ENCODE results near the gene GABRD. TPM values are rescaled to one million over a fixed set of nuclear protein-coding genes. Genes with fewer than 3 reads are reported as not detected.

The GABRD gene
- total RNA-seq, 1 donor from 2014 or later: not detected

DNA sequence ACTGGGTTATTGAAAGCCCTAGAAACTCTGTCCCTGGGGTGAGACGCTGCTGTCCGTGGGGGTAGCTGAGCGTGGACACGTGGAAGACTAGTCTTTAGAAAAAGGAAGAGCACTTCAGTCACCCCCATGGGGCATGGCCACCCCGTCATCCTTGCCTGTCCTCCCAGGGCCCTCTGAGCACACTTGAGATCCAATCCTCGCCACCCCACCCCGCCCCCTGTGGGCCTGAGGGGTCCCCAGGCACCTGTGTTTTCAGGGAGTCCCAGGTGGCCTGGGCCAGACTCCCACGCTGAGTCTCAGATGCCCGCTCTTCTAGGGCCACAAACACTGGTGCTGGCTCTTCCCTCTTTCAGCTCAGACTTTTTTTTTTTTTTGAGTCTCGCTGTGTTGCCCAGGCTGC, 33.6 kb downstream of the GABRD start:
- no peak for DNase-seq (ENCODE audit: low spot score in 2 of 2)
- H3K9me3 ChIP-seq: no peaks in the 10 kb centered on the region
- no peaks in the 10 kb centered on the region for H3K4me1 ChIP-seq
- H3K27me3 ChIP-seq: peaks cover 10% of the 10 kb centered on the region
- no peak overlapping the region for H3K27ac ChIP-seq
- TF ChIP-seq, protein P1, sequence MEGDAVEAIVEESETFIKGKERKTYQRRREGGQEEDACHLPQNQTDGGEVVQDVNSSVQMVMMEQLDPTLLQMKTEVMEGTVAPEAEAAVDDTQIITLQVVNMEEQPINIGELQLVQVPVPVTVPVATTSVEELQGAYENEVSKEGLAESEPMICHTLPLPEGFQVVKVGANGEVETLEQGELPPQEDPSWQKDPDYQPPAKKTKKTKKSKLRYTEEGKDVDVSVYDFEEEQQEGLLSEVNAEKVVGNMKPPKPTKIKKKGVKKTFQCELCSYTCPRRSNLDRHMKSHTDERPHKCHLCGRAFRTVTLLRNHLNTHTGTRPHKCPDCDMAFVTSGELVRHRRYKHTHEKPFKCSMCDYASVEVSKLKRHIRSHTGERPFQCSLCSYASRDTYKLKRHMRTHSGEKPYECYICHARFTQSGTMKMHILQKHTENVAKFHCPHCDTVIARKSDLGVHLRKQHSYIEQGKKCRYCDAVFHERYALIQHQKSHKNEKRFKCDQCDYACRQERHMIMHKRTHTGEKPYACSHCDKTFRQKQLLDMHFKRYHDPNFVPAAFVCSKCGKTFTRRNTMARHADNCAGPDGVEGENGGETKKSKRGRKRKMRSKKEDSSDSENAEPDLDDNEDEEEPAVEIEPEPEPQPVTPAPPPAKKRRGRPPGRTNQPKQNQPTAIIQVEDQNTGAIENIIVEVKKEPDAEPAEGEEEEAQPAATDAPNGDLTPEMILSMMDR (IDR thresholded peaks at IDR 0.05): no peak
- H3K36me3 ChIP-seq: no peaks in the 10 kb centered on the region
- intact Hi-C loops (cut with DNase I): no loop called here
- no peak overlapping the region for H3K4me3 ChIP-seq

DNA sequence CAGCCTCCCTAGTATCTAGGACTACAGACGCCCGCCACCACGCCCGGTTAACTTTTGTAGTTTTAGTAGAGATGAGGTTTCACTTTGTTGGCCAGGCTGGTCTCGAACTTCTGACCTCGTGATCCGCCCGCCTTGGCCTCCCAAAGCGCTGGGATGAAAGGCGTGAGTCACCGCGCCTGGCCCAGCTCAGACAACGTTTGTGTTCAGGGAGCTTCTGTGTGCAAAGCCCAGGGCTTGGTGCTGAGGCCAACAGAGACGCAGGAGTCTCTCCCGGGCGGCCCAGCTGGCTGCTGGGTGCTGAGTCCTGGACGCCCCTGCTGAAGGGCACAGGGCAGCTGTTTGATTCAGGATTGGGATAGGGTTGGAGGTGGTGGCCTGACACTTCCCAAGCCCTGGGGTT, 34.1 kb downstream of the GABRD start:
- TF ChIP-seq, protein P1 (IDR thresholded peaks at IDR 0.05): no peak
- Histone ChIP-seq H3K4me3 (no peak overlapping the region), H3K27me3 (peaks cover 10% of the 10 kb centered on the region), H3K4me1 (no peaks in the 10 kb centered on the region), H3K9me3 (no peaks in the 10 kb centered on the region), H3K27ac (no peak overlapping the region), H3K36me3 (no peaks in the 10 kb centered on the region)
- no peak for DNase-seq (ENCODE audit: low spot score in 2 of 2)
- intact Hi-C loops (cut with DNase I): no loop called here

DNA sequence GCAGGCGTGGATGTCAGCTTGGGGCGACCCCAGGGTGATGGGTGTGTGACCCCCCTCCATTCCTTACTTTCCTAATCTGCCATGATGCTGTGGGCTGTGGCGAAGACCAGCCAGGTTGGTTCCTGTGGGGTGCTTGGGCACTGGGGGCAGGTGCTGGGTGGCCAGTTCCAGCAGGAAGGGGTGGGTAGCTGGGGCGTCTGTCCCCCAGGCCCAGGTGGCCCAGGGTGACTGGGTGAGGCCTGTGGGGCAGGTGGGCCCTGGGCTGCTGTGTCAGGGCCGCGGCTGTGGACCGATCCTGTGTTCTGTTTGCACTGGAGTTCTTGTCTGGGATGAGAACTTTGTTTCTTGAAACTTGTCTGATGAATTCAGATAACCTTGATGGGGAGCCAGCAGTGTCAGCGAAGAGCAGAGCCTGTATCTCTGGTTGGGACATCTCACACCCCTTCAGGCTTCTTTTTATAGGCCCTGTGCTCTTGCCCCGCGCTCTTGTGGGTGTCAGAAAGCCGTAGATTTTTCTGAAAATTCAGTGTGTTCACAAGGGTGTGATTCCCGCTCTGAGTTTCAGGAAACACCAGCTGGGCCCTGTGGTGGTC, 34.7 kb downstream of the GABRD start:
- Histone ChIP-seq H3K9me3 (no peaks in the 10 kb centered on the region), H3K4me3 (no peak overlapping the region), H3K27ac (no peak overlapping the region), H3K36me3 (no peaks in the 10 kb centered on the region), H3K4me1 (no peaks in the 10 kb centered on the region), H3K27me3 (peaks cover 10% of the 10 kb centered on the region)
- intact Hi-C loops (cut with DNase I): no loop called here
- no peak for DNase-seq (ENCODE audit: low spot score in 2 of 2)
- TF ChIP-seq, protein P1 (IDR thresholded peaks at IDR 0.05): no peak

DNA sequence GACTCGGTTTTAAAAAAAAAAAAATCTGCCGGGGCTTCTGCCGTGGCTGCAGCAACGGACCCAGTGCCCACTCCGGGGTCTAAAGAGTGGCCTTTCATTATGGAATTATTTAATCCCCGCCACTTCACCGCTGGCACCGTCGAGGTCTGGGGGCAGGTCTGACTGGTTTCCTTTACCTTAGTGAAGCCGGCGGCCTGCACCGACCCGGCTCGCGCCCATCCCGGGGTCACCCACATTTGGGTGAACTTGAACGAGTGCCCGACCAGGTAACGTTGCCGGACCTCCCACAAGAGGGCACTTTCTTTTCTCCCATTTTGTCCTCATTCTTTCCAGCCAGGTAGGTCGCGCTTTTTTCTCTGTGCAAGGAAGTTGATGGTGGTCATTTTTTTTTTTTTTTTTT, 35.4 kb downstream of the GABRD start:
- no peak for DNase-seq (ENCODE audit: low spot score in 2 of 2)
- no peaks in the 10 kb centered on the region for H3K36me3 ChIP-seq
- H3K27ac ChIP-seq: no peak overlapping the region
- H3K9me3 ChIP-seq: no peaks in the 10 kb centered on the region
- H3K4me3 ChIP-seq: no peak overlapping the region
- no peaks in the 10 kb centered on the region for H3K4me1 ChIP-seq
- peaks cover 10% of the 10 kb centered on the region for H3K27me3 ChIP-seq
- intact Hi-C loops (cut with DNase I): no loop called here
- TF ChIP-seq, protein P1 (IDR thresholded peaks at IDR 0.05): no peak

DNA sequence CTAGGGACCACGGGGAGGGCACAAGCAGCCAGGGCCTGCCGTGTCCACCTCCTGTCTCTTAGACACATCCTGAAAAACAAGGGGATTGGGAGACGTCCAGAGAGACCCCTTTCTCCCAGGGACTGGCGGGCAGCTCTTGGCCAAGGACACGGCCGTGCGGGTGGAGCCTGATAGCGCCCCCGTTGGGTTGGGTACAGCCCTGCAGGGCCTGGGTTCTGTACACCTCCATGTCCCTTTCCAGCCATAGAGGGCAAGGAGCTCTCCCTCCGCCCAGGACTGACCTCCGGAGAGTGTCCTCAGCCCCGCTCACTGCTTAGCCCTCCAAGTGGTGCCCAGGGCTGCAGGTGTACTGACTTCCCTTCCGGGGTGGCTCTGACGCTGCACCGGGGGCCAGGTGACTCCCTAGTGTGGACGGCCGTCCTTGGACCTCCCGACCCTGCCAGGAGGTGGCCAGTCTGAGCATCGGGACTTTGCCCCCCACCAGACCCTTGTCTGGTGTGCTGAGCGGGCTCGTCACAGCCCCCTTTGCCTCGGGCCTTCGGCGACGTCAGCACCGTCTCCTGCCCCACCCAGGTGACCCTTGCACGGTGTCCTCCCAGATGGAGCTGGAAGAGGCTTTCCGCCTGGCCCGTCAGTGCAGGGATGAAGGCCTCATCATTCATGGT, 36.9 kb downstream of the GABRD start:
- no peak overlapping the region for H3K4me3 ChIP-seq
- H3K27ac ChIP-seq: no peak overlapping the region
- H3K9me3 ChIP-seq: no peaks in the 10 kb centered on the region
- intact Hi-C loops (cut with DNase I): no loop called here
- DNase-seq (ENCODE audit: low spot score in 2 of 2): no peak
- H3K27me3 ChIP-seq: peaks cover 2% of the 10 kb centered on the region
- TF ChIP-seq, protein P1 (IDR thresholded peaks at IDR 0.05): no peak
- H3K36me3 ChIP-seq: no peaks in the 10 kb centered on the region
- H3K4me1 ChIP-seq: no peaks in the 10 kb centered on the region

Measured in ascending aorta (tissue), 2 donors.